ENCODE results near the gene SBK3. TPM values are rescaled to one million over a fixed set of nuclear protein-coding genes. Genes with fewer than 3 reads are reported as not detected.

Gene SBK3
- total and polyA plus RNA-seq, 2 of the 8 experiments (the other 6 are each of a cell fraction or from before 2014, with no cell fraction given), result 0.76 to 1.5 TPM

DNA sequence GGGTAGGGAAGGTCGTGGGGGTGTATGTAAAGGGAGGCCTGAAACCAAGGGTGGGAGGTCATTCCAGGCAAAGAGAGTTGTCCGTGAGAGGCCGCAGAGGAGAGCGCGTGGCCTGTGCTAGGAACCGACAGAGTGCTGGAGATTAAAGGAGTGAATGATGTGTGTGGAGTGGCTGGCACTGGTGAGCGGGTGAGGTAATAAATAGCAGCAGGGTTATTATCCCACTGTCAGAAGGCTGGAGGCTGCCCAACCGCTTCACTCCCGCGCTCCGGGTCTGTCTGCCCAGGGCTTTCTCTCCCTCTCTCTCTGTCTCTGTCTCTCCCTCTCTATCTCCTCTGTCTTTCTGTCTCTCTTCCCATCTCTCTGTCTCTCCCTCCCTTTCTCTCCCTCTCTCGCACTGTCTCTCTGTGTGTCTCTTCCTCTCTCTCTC lies 17.9 kb upstream of the SBK3 start:
- H3K9ac ChIP-seq (replicated peaks in 1 of 4; ENCODE audit: extremely low read depth in 1 of 4, low read depth in 3 of 4, low read length in 3 of 4), result no peak overlapping the region
- H3K79me1 ChIP-seq (ENCODE audit: low read depth, low read length), result no peaks in the 10 kb centered on the region
- H3K4me3 ChIP-seq (ENCODE audit: extremely low read depth in 1 of 4, insufficient read depth in 2 of 4, low read depth in 3 of 4, low read length in 4 of 4), result no peak overlapping the region
- FAIRE-seq (no peak), DNase-seq (ENCODE audit: low read depth in 1 of 2, low spot score in 2 of 2) (no peak)
- no peak overlapping the region for H3K14ac ChIP-seq (ENCODE audit: insufficient read length)
- ChIA-PET CTCF (ENCODE audit: partially characterized antibody) (no interaction called here), POLR2A (ENCODE audit: partially characterized antibody) (no interaction called here)
- H2BK20ac ChIP-seq (ENCODE audit: low read length), result no peak overlapping the region
- H4K91ac ChIP-seq (replicated peaks; ENCODE audit: insufficient read length, low read length), result no peak overlapping the region
- peak overlapping the region; percentile 5; the same call in 1 of the 2 replicates for H2AFZ ChIP-seq (ENCODE audit: low read length)
- H4K5ac ChIP-seq (ENCODE audit: insufficient read length, low read depth, low read length), result no peak overlapping the region
- H3K23ac ChIP-seq (ENCODE audit: insufficient read length), result no peak overlapping the region
- H3K4ac ChIP-seq (replicated peaks; ENCODE audit: insufficient read length, low read depth, low read length), result no peak overlapping the region
- H2BK12ac ChIP-seq (ENCODE audit: low read depth, low read length), result no peak overlapping the region
- peaks cover 0 to 4% of the 10 kb centered on the region in 2 experiments for H4K20me1 ChIP-seq (replicated peaks in 1 of 2; ENCODE audit: control insufficient read depth in 1 of 2, insufficient read depth in 2 of 2, low read length in 2 of 2)
- no peak overlapping the region for H3K18ac ChIP-seq (ENCODE audit: extremely low read depth, low read length)
- H4K8ac ChIP-seq (ENCODE audit: extremely low read depth, insufficient read depth, low read length), result no peak overlapping the region
- TF ChIP-seq NANOG (IDR thresholded peaks at IDR 0.05; ENCODE audit: insufficient read depth, low read depth, low read length, poor library complexity, severe bottlenecking), result no peak
- TF ChIP-seq JUND (IDR thresholded peaks at IDR 0.05; ENCODE audit: low read length), result no peak
- no peak for TF ChIP-seq NRF1 (IDR thresholded peaks at IDR 0.05; ENCODE audit: low read depth, low read length)
- H3K79me2 ChIP-seq (ENCODE audit: control insufficient read depth in 1 of 2, insufficient read depth in 2 of 2, low read length in 2 of 2), result no peaks in the 10 kb centered on the region
- no peaks in the 10 kb centered on the region for H3K4me1 ChIP-seq (replicated peaks in 1 of 4; ENCODE audit: control insufficient read depth in 3 of 4, insufficient read depth in 4 of 4, low read length in 3 of 4)
- no peak overlapping the region for H2BK5ac ChIP-seq (ENCODE audit: low read depth, low read length)
- no peak overlapping the region for H2AK5ac ChIP-seq (ENCODE audit: low read depth, low read length)
- H3K36me3 ChIP-seq (ENCODE audit: control insufficient read depth in 2 of 4, insufficient read depth in 4 of 4, low read length in 3 of 4), result no peaks in the 10 kb centered on the region
- peaks cover 7% of the 10 kb centered on the region; the same call in 1 of the 2 replicates for H3K23me2 ChIP-seq (ENCODE audit: low read depth, low read length)
- H2BK120ac ChIP-seq (replicated peaks; ENCODE audit: low read depth, low read length), result no peak overlapping the region
- no peaks in the 10 kb centered on the region; a peak in 1 of 7 replicates for H3K27me3 ChIP-seq (replicated peaks in 1 of 4; ENCODE audit: control insufficient read depth in 3 of 4, extremely low read depth in 1 of 4, insufficient read depth in 3 of 4, low read length in 3 of 4)
- H3K9me3 ChIP-seq (ENCODE audit: insufficient read depth in 2 of 2, low read depth in 1 of 2, low read length in 1 of 2), result no peaks in the 10 kb centered on the region
- H3K4me2 ChIP-seq (ENCODE audit: insufficient read depth in 1 of 2, low read depth in 2 of 2, low read length in 2 of 2), result no peak overlapping the region
- no peak overlapping the region for H3K56ac ChIP-seq (replicated peaks; ENCODE audit: insufficient read length, low read depth, low read length)
- no peak overlapping the region for H3K27ac ChIP-seq (ENCODE audit: low read depth, low read length)
- no peak overlapping the region for H2BK15ac ChIP-seq (ENCODE audit: low read length)
- WGBS, 2 experiments (ENCODE audit: extremely low coverage in 1 of 2, insufficient coverage in 1 of 2, insufficient read length in 1 of 2, insufficient replicate concordance in 2 of 2, low coverage in 1 of 2, low lambda C conversion rate in 2 of 2, missing lambda C conversion rate in 1 of 2), result 88% methylated on average over 8 of the region's 12 CpGs; no CpG with 5 or more reads in 1 of the 2 experiments
